Right cardiac atrium (tissue), 5 donors: ENCODE data around the gene RAP1GDS1. TPM values are rescaled to one million over a fixed set of nuclear protein-coding genes. Genes with fewer than 3 reads are reported as not detected.
"Not testable (repeated sequence)": the region's sequence is repeated elsewhere in the genome, so short reads cannot be mapped to it uniquely, and the experiment has no call there.

Experiments
- ATAC-seq, 2 donors: fragments of 200-7000 bp; cut with Tn5 transposase; one replicate each; pipeline versions ENCODE4 v1.8.0 to v1.9.1; 2020; ENCODE audit warnings: moderate library complexity in 2 of 2, mild to moderate bottlenecking in 1 of 2
- DNase-seq, 3 donors: peaks; one replicate each; pipeline ENCODE4 v3.0.0-alpha.2; 2020
- H3K27ac ChIP-seq: one replicate; pipeline ENCODE4 v1.5.1; 2013; ENCODE audit warnings: mild to moderate bottlenecking, low read length, control low read depth, moderate library complexity
- H3K27me3 ChIP-seq: one replicate; pipeline ENCODE4 v1.6.1; 2013; ENCODE audit not compliant: control insufficient read depth, insufficient read depth
- H3K4me1 ChIP-seq: one replicate; pipeline ENCODE4 v1.6.1; 2013; ENCODE audit warnings: low read length; ENCODE audit not compliant: control insufficient read depth, insufficient read depth
- H3K4me3 ChIP-seq: one replicate; pipeline ENCODE4 v1.5.1; 2013; ENCODE audit warnings: low read length, control low read depth
- H3K9me3 ChIP-seq: one replicate; pipeline ENCODE4 v1.6.1; 2013; ENCODE audit warnings: low read length; ENCODE audit not compliant: control insufficient read depth
- WGBS: extraction: QIAGEN DNeasy Blood & Tissue Kit; methylation state at CpG from one replicate; pipeline ENCODE4 v1.1.7; 2013; 5-methylcytosine and 5-hydroxymethylcytosine counted together
- intact Hi-C, 4 donors: fragments of 100-400 bp; cut with DNase I; formaldehyde crosslinking; loops; one replicate each; pipeline versions ENCODE4 v1.11.0 to v1.14.0; 2022 to 2023
- polyA plus RNA-seq: library from polyadenylated mRNA; stranded (reverse); fragments of 200-250 nt; gene quantifications from one replicate; pipeline ENCODE4 v1.2.3, GENCODE V29; 2013
- total RNA-seq, 4 donors: library from RNA; stranded (reverse); fragmentation: NEBNext Ultra II Directional; extraction: Animal tissue kit (Norgen Biotek cat#: 25700); gene quantifications; one replicate each; pipeline ENCODE4 v1.2.1, GENCODE V29; 2021
- donor health status: healthy with polysubstance abuse.
- donor health status: DM: no; HTN: yes; CAD: no.
- donor health status: DM: no; HTN: no; CAD: no.
- donor health status: DM: no; HTN: yes; CAD: no; lungs with severe emphysema.
- donor health status: DM: yes; HTN: yes; CAD: no.

RAP1GDS1 gene
- total and polyA plus RNA-seq, 5 donors = 5.0 to 14.8 (median 11.6) TPM

DNA sequence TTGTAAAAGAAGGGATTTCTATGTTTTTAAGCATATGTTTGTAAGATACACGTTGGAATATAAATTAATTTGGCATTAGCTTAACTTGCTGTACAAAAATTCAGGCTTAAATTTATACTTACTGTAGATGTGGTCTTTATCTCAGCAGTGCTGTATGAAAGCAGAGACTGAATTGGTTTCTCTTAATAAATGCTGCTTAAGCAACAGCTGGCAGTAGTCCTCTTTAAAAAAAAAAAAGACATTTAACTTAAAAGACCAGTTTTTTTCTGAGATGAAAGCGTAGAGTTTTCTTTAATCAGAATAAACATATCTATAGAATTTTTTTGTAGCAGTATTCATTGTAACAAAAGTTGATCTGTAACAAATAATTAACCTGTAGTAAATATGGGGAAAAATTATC is 124.6 kb downstream of the RAP1GDS1 start:
- intact Hi-C loops = no loop called here
- H3K4me3 ChIP-seq = no peak overlapping the region
- 81% methylated on average over 2 of the region's 2 CpGs for WGBS
- H3K4me1 ChIP-seq = no peaks in the 10 kb centered on the region
- ATAC-seq (no peak), DNase-seq (no peak)
- H3K27me3 ChIP-seq = no peaks in the 10 kb centered on the region
- H3K27ac ChIP-seq = no peak overlapping the region
- no peaks in the 10 kb centered on the region for H3K9me3 ChIP-seq

DNA sequence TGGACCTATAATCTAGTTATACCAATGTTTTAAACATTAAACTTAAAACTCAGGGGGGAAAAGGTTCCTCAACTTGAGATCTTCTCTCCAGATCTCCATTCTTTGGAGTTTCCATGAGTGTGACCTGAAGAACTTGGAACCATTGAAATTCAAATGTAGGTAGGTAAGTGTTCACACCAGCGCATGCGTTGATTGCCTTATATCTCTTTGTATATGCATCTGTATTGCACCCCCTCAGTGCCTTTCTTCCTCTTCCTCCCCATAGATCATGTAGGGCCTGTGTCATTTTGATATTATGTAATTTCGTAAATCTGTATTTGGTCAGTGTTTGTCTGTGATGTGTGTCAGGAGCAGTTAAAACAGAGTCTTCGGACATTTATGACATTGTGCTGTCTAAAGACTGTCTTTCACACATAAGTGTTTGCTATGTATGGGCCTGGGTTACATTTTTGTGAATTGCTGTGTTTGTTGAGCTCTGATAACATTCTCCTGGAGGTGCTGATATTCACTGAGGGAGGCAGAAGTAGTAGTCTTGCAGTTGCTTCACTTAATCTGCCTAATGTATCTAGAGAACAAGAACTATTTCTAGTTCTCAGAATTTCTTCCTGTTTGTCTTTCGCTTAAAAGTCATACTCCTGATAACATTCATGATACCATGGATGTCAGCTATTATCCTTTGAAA is 126.3 kb downstream of the RAP1GDS1 start:
- H3K4me3 ChIP-seq = no peak overlapping the region
- intact Hi-C loops = no loop called here
- ATAC-seq = no peak
- no peaks in the 10 kb centered on the region for H3K4me1 ChIP-seq
- H3K27ac ChIP-seq = no peak overlapping the region
- H3K9me3 ChIP-seq = no peaks in the 10 kb centered on the region
- no peak for DNase-seq
- whole genome bisulfite sequencing = 90% methylated on average over 5 of the region's 5 CpGs
- no peaks in the 10 kb centered on the region for H3K27me3 ChIP-seq

DNA sequence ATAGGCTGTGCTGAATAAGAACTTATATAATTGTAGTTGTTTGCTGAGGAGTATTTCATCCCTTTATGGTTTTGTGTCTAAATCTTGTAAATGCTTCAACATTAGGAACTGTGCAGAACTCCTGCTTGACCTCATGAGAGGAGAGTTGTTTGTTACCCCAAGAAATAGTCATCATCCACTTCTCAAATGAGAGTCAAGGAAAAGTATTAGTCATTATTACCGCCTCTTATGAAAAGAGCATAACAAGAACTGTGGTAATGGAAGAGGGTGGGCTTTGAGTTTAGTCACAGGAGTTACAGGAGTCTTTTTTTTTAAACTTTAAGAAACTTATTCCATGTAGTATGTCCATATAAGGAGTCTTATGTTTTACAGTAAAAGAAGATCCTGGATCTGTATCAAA is 132.9 kb downstream of the RAP1GDS1 start:
- H3K4me1 ChIP-seq = no peaks in the 10 kb centered on the region
- ATAC-seq (no peak), DNase-seq (no peak)
- H3K27ac ChIP-seq = no peak overlapping the region
- intact Hi-C loops = no loop called here
- no peaks in the 10 kb centered on the region for H3K27me3 ChIP-seq
- H3K4me3 ChIP-seq = no peak overlapping the region
- no peaks in the 10 kb centered on the region for H3K9me3 ChIP-seq
- 97% methylated on average over 1 of the region's 1 CpG for WGBS

DNA sequence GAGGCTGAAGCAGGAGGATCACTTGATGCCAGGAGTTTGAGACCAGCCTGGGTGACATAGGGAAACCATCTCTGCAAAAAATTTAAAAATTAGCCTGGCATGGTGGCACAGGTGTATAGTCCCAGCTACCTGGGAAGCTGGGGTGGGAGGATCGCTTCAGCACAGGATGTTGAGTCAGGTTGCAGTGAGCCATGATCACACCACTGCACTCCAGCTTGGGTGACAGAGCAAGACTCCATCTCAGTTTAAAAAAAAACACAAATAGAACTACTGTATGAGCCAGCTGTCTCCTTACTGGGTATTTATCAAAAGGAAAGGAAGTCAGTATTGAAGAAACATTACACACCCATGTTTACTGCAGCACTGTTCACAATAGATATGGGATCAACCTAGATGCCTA is 138.7 kb downstream of the RAP1GDS1 start:
- Histone ChIP-seq H3K27me3 (no peaks in the 10 kb centered on the region), H3K9me3 (no peaks in the 10 kb centered on the region), H3K4me3 (no peak overlapping the region), H3K27ac (no peak overlapping the region), H3K4me1 (no peaks in the 10 kb centered on the region)
- intact Hi-C loops = no loop called here
- 93% methylated on average over 1 of the region's 1 CpG for WGBS
- ATAC-seq = no peak
- DNase-seq = no peak

DNA sequence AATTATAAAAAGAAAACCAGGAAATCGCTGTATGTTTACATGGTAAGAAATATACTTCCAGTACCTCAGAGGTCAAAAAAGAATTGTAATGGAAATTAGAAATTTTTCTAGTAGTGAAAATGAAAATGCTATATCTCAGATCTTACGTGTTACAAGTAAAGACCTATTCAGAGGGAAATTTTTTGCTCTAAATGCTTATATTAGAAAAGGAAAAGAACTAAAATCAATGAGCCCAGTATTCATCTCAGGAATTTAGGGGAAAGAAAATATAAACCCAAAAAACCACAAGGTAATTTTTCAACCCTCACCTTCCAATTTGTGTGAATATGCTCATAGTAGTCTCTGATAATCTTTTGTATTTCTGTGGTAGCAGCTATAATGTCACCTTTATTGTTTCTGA is 145.6 kb downstream of the RAP1GDS1 start:
- H3K4me1 ChIP-seq = no peaks in the 10 kb centered on the region
- no peaks in the 10 kb centered on the region for H3K27me3 ChIP-seq
- H3K9me3 ChIP-seq = no peaks in the 10 kb centered on the region
- no peak overlapping the region for H3K27ac ChIP-seq
- ATAC-seq (no peak), DNase-seq (no peak)
- 95% methylated on average over 2 of the region's 2 CpGs for WGBS
- intact Hi-C loops = no loop called here
- no peak overlapping the region for H3K4me3 ChIP-seq

DNA sequence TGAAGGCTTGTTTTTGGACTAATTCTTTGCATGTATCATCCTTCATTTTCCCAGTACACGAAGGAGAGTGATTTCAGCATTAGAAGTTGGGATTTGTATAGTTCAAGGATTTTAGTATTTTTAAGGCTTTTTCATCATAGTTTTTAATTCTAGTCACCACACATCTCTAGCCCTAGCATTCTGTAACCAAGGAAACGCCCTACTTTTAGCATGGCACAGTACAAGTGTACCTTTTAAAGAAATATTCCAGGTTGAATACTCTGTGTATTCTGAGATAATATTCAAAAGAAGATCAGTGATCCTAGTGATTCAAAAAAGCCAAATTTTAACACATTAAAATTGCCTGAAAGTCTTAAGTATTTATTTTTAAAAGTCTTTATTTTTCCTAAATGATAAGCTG is 150.5 kb downstream of the RAP1GDS1 start:
- no peaks in the 10 kb centered on the region for H3K27me3 ChIP-seq
- H3K9me3 ChIP-seq = peaks cover 1% of the 10 kb centered on the region
- no peak overlapping the region for H3K27ac ChIP-seq
- intact Hi-C loops = no loop called here
- H3K4me3 ChIP-seq = no peak overlapping the region
- DNase-seq = no peak
- no peak for ATAC-seq
- 97% methylated on average over 2 of the region's 2 CpGs for whole genome bisulfite sequencing
- H3K4me1 ChIP-seq = no peaks in the 10 kb centered on the region

DNA sequence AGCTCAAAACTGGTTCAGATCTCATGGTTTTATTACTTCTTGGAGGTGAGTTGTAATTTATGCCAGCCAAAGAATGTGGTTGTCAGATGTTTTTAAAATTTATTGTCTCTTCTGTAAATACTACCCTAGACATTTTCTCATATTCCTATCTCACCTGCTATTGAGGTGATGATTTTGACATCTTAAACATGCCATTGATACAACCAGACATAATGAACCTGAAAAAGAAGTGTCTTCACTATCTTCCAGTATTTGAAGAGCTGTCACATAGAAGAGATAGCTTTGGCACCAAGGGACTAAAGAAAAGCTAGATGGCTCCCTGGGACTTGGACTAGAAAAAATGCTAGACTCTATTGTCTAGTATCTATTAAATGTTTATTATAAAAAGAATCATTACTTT is 155.7 kb downstream of the RAP1GDS1 start:
- H3K4me1 ChIP-seq = no peaks in the 10 kb centered on the region
- peaks cover 1% of the 10 kb centered on the region for H3K9me3 ChIP-seq
- H3K27ac ChIP-seq = no peak overlapping the region
- intact Hi-C loops = no loop called here
- H3K27me3 ChIP-seq = no peaks in the 10 kb centered on the region
- no peak overlapping the region for H3K4me3 ChIP-seq
- DNase-seq (no peak), ATAC-seq (no peak)

DNA sequence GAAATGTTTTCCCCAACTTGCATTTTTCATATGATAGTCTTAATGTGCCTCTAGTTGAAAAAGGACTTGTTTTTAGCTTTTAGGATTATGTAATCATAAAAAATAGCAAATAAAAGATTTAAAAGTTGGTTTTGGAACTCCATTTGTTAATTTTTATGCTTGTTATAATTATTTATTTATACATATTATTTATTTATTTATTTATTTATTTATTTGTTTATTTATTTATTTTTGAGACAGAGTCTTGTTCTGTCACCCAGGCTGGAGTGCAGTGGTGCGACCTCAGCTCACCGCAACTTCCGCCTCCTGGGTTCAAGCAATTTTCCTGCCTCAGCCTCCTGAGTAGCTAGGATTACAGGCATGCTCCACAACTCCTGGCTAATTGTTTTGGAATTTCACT is 159.0 kb downstream of the RAP1GDS1 start:
- WGBS = 98% methylated on average over 3 of the region's 3 CpGs
- intact Hi-C loops, ATAC-seq: not testable (repeated sequence)

DNA sequence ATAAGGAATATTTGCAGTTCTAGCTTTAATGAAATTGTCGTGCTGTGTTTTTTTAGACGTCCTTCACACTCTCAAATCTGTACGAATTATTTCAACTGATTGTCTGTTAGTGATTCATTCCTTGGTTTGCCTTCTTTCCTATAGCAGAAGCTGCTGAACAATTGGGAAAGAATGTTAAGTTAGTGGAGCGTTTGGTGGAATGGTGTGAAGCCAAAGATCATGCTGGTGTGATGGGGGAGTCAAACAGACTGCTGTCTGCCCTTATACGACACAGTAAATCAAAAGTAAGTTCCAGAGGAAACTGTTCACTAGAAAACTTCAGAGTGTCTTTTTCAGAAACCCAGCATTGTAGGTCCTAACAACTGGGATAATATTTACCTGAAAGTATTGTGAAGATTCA is 159.9 kb downstream of the RAP1GDS1 start:
- DNase-seq = no peak
- WGBS = 89% methylated on average over 5 of the region's 5 CpGs
- intact Hi-C loops = no loop called here
- H3K4me1 ChIP-seq = no peaks in the 10 kb centered on the region
- H3K4me3 ChIP-seq = no peak overlapping the region
- H3K27me3 ChIP-seq = no peaks in the 10 kb centered on the region
- H3K9me3 ChIP-seq = no peaks in the 10 kb centered on the region
- no peak overlapping the region for H3K27ac ChIP-seq
- ATAC-seq = no peak

More for the DNA sequence above, 159.0 kb downstream of the RAP1GDS1 start:
- H3K9me3 ChIP-seq, H3K4me3 ChIP-seq, H3K27me3 ChIP-seq, H3K27ac ChIP-seq, H3K4me1 ChIP-seq, DNase-seq: not testable (repeated sequence)

DNA sequence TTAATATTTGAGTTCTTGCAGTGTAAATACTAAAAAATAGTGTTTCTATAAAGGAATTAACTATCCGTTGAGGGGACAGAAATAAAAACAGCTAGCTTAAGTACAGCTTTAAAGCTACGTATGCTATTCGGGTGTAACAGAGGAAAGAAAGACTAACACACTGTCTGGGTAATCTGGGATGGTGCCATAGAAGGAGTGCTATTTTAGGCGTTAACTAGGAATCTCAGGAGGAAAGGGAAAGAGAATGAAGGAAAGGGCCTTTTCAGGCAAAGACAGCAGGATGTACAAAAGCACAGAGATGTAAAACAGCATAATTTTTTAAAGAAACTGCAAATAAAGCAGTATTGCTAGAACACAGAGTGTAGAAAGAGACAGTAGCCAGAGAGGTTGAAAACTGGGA is 161.8 kb downstream of the RAP1GDS1 start:
- Histone ChIP-seq H3K27me3 (no peaks in the 10 kb centered on the region), H3K4me3 (no peak overlapping the region), H3K27ac (no peak overlapping the region), H3K9me3 (no peaks in the 10 kb centered on the region), H3K4me1 (no peaks in the 10 kb centered on the region)
- DNase-seq (no peak), ATAC-seq (no peak)
- WGBS = 77% methylated on average over 4 of the region's 4 CpGs
- intact Hi-C loops = no loop called here

DNA sequence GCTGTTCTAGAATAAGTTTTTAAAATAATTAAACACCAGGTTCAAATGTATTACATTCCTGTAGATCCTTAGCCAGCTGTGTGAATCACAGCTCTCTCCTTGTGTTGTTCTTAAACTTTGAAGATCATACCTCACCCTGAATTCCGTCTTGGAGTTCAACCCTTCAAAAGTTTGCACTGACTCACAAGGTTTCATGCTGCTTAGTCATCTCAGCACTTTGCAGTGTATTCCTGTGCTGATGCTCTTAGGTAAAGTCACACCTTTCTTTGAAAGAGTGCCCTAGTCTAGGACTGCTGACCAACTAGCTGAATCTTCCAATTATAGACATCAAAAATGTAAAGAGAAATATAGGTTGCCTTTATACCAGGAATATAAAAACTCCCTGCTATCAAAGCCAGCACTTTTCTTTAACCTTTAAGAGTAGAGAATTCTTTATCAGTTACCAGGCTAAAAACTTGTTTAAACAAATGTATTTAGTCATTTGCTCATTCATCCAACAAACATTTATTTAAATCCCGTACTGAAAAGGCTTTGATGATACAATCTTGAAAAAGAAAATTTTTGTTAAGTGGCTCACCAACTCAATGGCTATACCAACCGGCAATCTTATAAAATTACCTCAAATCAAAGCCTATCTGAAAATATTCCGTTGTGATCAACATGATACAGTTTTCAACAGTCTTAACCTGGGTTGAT is 169.7 kb downstream of the RAP1GDS1 start:
- Histone ChIP-seq H3K9me3 (no peaks in the 10 kb centered on the region), H3K27ac (no peak overlapping the region), H3K27me3 (no peaks in the 10 kb centered on the region), H3K4me3 (no peak overlapping the region), H3K4me1 (no peaks in the 10 kb centered on the region)
- 91% methylated on average over 4 of the region's 4 CpGs for WGBS
- ATAC-seq = no peak
- no peak for DNase-seq
- intact Hi-C loops = no loop called here
